T1000 (cell line): ENCODE results near the gene TOX2.
A peak's percentile ranks its signal among the peaks of the same experiment; 100 is the strongest.

Source experiments
- DNase-seq: peaks from one replicate; lab custom pipeline; 2025; ENCODE audit warnings: mixed read lengths; lab: John Stamatoyannopoulos, UW

Gene TOX2

GRCh38 chr20:44018942-44019637, 104.4 kb downstream of the TOX2 start:
- no peak for DNase-seq

GRCh38 chr20:44019638-44020335, 105.1 kb downstream of the TOX2 start:
- peak; percentile 50 for DNase-seq

- no peak for DNase-seq
These were observed 105.9 kb downstream of the TOX2 start for GRCh38 chr20:44020406-44021148.

DNA sequence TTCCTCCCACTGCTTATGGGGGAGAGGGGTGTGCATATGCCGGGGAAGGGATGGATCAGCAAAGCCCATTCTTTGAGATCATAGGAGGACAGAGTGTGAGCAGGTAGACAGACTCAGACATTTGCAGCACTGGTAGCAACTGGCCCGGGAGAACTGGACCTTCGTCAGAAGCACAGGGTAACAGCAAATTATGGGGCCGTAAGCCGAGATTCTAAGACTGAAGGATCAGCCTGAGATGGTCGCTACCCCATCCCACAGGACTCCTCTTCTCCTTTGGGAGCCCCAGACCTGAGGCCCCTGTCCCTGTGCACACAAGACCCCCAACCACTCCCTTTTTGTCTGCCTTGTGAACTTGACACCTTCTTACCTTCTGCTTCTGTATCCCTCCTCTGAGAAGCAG, 106.5 kb downstream of the TOX2 start:
- DNase-seq: no peak

DNA sequence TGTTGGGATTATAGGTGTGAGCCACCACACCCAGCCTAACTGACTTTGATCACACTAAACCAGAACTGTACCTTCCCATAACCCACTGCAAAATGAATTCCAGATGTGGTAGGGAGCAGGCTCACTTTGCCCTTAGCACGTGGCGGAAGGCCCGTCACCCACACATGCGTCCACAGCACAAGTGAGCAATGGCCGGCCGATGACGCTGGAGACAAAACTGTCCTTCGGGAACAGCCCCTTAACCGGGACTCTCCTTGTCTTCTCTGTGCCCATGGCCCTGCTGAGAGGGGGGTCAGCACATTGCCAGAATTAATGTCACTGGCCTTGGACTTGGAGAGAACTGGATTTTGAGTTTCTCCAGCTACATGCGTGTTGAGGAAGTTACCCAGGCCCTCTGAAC, 107.2 kb downstream of the TOX2 start:
- no peak for DNase-seq

GRCh38 chr20:44022464-44022863, 107.8 kb downstream of the TOX2 start:
- DNase-seq: no peak

DNA sequence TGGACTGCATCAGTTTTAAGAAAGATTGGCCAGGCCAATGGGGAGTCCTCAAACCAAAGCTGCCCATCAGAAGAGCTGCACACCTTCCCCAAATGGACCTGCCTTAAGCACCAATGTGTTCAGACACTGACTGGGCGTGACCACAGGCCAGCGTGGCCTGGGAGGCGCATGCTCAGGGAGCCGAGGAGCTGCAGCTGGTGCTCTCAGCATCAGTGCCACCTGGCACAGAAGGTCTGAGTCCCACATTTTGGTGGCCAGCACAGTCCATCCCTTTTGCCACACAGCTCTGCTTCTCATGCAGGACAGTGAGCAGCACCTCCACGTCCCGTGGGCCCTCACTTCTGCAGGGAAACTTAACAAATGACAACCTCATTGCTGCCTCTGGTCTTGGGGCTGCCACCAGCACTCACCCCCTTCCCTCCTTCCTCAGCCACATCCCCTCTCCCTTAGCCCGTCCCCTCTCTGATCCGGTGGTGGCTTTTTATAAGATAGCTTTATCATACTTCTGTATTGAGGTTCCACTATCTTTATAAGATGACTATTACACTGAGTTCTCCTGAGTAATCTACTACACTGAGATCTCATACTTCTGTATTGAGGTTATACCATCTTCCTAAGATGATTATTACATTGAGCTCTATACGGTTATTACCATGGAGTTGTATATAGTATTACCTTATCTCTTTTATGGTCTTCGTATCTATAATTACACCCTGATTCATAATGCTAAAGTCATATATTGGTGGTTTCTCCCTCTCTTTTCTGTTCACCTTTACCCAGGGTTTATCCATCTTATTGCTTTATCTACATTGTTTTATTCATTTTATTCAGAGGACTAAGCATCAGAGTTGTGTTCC, 109.1 kb downstream of the TOX2 start:
- DNase-seq: no peak

GRCh38 chr20:44024820-44025580, 110.3 kb downstream of the TOX2 start:
- no peak for DNase-seq

DNA sequence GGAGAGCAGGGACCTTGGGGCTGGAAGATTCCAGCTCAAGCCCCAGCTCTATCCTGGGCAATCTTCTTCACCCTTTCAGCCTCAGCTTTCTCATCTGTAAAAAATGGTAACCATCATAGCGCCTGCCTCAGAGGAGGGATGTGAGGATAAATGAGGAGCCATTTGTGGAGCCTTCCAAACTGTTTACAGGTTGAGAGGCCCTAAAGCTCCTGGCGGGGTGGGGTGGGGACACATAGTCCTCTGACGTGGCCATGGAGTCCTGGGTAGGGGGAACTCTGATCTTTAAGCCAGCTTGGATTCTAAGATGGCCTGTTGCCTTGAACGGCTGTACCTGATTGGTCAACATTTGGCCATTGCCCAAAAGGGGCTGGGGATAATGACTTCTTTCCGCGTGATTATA, 111.1 kb downstream of the TOX2 start:
- DNase-seq: no peak

- DNase-seq: no peak
These were observed 112.1 kb downstream of the TOX2 start for GRCh38 chr20:44026647-44027342.

GRCh38 chr20:44027343-44028002, 112.8 kb downstream of the TOX2 start:
- DNase-seq: no peak

DNA sequence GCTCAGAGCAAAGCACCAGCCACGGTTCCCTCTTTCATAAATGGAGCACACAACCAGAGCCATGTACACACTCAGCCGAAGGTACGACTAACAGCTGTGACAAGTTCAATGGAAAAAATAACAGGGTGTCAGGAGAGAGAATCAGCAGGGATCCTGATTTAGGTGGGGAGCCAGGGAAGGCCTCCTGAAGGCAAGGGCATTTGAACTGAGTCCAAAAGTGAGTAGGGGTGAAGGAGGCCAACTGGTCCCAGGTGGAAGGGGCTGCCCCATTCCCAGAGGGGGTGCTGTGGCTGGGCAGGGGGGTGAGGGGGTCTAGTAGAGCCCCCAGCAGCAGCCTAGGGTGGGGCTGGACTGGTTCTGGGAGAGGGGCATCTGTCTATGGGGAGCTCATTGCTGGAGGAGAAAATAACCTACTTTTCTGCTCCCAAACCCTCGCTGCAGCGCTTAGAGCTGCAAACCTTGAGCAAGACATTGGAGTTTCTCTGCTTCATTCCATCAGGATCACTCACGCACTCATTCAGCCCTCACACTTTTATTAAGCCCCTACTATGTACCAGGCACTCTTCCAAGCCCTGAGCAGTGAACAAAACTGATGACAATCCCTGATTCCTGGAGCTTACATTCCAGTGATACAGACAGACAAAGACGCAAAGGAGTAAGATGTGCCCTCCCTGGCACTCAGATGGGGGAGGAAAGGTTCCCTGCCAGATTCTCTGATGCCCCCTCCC, 113.5 kb downstream of the TOX2 start:
- DNase-seq: no peak

GRCh38 chr20:44028868-44029847, 114.5 kb downstream of the TOX2 start:
- no peak for DNase-seq

DNA sequence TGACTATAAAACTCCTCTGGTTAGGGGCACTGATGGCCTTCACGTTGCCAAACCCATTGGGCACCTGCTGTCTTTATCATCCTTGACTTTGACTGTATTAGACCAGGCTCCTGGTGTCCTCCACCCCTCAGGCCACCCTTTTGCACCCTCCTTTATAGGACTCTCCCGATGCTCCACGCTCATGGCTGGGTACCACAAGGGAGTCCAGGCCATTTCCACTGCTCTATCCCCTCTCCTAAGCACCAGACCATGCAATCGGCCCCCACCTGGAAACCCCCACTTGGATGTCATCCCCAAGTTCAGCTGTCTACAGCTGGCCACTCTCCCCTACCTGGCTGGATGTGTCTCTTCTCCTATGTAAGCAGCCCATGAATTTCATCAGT, 115.2 kb downstream of the TOX2 start:
- no peak for DNase-seq

GRCh38 chr20:44030394-44030793, 115.7 kb downstream of the TOX2 start:
- DNase-seq: no peak

DNA sequence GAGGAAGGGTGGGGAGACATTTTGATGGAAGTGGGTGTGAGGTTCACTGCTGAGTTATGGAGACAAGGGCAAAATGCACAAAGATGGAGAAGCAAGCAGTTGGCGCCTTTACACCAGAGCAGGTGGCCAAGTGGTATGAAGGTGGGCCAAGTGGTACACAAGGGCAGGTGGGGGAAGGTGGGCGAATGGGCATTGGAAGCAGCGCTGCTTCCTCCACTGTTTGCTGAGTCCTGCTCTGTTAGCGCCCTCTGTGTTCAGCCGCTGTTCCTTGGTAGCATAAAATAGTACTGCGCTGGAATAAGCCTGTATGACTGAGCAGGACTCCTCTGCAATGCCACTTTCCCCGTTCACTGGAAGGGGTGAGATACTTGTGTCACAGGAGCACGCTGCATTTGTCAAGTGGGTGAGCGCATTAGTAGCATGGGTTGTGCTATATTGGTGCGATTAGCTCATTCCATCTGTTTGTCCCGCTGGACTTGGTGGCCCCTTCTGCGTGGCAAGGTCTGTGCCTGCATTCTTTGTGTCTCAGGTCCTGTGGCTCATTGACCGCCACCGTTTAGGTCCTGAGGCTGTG, 116.4 kb downstream of the TOX2 start:
- no peak for DNase-seq

DNA sequence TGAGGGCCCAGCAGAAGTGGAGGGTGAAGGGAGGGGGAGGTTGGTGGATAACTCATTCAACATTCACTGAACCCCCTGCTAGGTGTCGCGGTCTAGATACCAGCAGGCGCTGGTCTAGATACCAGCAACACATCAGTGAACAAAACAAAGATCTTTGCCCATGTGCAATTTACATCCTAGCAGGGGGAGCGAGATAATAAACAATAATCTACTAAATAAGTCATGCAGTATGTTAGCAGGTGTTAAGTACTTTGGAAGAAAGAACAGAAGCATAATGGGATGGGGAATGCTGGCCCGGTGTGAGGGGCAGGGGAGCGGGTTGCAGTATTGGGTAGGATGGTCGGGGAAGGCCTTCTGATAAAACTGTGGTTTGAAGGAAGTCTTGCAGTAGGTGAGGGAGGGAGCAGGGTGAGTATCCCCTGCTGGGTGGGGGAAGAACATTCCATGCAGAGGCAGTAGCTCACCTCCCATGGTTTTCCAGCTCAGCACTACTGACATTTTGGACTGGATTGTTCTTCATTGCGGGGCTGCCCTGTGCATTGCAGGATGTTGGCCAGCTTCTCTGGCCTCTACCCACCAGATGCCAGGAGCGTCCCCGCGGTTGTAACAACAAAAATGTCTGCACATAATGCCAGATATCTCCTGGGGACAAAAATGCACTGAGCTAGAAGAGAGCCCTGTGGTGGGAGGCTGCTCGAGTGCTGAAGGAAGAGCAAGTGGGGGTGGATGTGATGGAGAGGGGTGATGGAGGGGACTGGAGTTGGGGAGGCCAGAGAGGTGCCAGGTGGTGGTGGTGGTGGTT, 117.3 kb downstream of the TOX2 start:
- no peak for DNase-seq
